K562 (cell line): ENCODE data around the gene KIF26B. TPM values are rescaled to one million over a fixed set of nuclear protein-coding genes. Genes with fewer than 3 reads are reported as not detected.

Source experiments
- ETV1 ChIP-seq: fragments of 450-650 bp; conservative IDR thresholded peaks from 2 replicates; pipeline ENCODE4 v1.6.1; 2016; ENCODE audit warnings: missing genetic modification characterization, control low read depth, low read depth, missing compliant biosample characterization
- GTF2A2 ChIP-seq: IDR thresholded peaks from 2 replicates; pipeline ENCODE4 v1.6.1; 2016; ENCODE audit warnings: mild to moderate bottlenecking, missing genetic modification characterization, missing compliant biosample characterization
- HOMEZ ChIP-seq: fragments of 250-450 bp; sonication (Bioruptor Pico); IDR thresholded peaks from 2 replicates; pipeline ENCODE4 v1.4.0; 2020; ENCODE audit warnings: mild to moderate bottlenecking, moderate library complexity
- HOXB6 ChIP-seq: fragments of 250-450 bp; sonication (Bioruptor Pico); IDR thresholded peaks from 2 replicates; pipeline ENCODE4 v1.5.1; 2022; ENCODE audit warnings: mild to moderate bottlenecking, borderline replicate concordance
- NFIX ChIP-seq: fragments of 250-450 bp; sonication (Bioruptor Pico); IDR thresholded peaks from 2 replicates; pipeline ENCODE4 v1.4.0; 2020; ENCODE audit warnings: low read depth, mild to moderate bottlenecking, moderate library complexity
- RBM17 ChIP-seq: fragments of 200-400 bp; formaldehyde crosslinking; IDR thresholded peaks from 2 replicates; pipeline ENCODE4 v1.6.1; 2017; ENCODE audit warnings: low read depth, mild to moderate bottlenecking, low read length, borderline replicate concordance
- SAP30 ChIP-seq: fragments of 200-600 bp; sonication (generic); IDR thresholded peaks from 2 replicates; pipeline ENCODE4 v1.6.1; 2012; ENCODE audit warnings: borderline replicate concordance, low read depth, mild to moderate bottlenecking, moderate library complexity, low read length, control low read depth, inconsistent platforms; ENCODE audit not compliant: insufficient read depth, poor library complexity, severe bottlenecking
- TRIM24 ChIP-seq, 2 experiments: fragments of 450-650 bp; IDR thresholded peaks; 2 replicates each; pipeline ENCODE4 v1.6.1; 2016
- TRIM25 ChIP-seq: fragments of 450-650 bp; IDR thresholded peaks from 2 replicates; pipeline ENCODE4 v1.7.0; 2016; ENCODE audit warnings: borderline replicate concordance
- ZKSCAN3 ChIP-seq: fragments of 250-450 bp; sonication (Bioruptor Pico); IDR thresholded peaks from 2 replicates; pipeline ENCODE4 v1.4.0; 2020
- ZNF668 ChIP-seq: fragments of 250-450 bp; sonication (Bioruptor Pico); IDR thresholded peaks from 2 replicates; pipeline ENCODE4 v1.8.0; 2022; ENCODE audit warnings: mild to moderate bottlenecking, inconsistent platforms
- polyA plus RNA-seq, 8 experiments: library from polyadenylated mRNA; depleted of rRNA in 4 of 8; stranded (reverse) in 5 of 8; unstranded in 3 of 8; fragments of >200 nt; fragmentation: Nextera tagmentation in 2 of 8; fragmentation: Illumina TruSeq in 1 of 8; extraction: Ambion mirVana in 2 of 8; extraction: Trizol in 1 of 8; gene quantifications; 2 replicates each; pipeline versions ENCODE4 v1.2.1 to v1.2.3, GENCODE V29; 2011 to 2014; ENCODE audit warnings: inconsistent platforms in 1 of 8, missing spikeins in 1 of 8
- total RNA-seq, 7 experiments: library from RNA; depleted of rRNA in 6 of 7; stranded (reverse); fragments of >200 nt in 6 of 7; fragmentation: Illumina TruSeq in 2 of 7; extraction: Trizol in 2 of 7; gene quantifications; 2 replicates each; pipeline versions ENCODE4 v1.2.1 to v1.2.3, GENCODE V29; 2011 to 2021; ENCODE audit warnings: low replicate concordance in 1 of 7
- TF ChIP-seq, protein P1 (sequence below): fragments of 200-600 bp; sonication (generic); IDR thresholded peaks from one replicate; pipeline ENCODE4 v1.6.1; 2012; ENCODE audit warnings: mild to moderate bottlenecking, low read depth, low read length, inconsistent platforms

The KIF26B gene
- total and polyA plus RNA-seq, 9 of the 15 experiments (the other 6 are each of a cell fraction or from before 2014, with no cell fraction given): 0.02 to 0.08 (median 0.03) TPM; not detected in 6

DNA sequence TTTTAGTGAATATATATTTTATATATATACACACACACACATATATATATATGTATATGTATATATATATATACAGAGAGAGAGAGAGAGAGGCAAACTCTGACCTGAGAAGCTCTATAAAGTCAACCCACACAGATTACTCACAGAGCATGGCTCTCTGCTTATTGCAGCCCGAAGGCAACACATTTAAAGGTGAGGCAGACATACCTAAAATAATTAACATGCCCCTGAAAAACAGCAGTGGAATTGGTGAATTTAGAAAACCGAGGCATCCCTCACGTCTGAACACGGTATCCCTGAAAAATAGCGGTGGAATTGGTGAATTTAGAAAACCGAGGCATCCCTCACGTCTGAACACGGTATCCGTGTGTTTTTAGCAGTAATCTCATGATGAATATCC lies 228.2 kb downstream of the KIF26B start (continued):
- TF ChIP-seq, protein P1, sequence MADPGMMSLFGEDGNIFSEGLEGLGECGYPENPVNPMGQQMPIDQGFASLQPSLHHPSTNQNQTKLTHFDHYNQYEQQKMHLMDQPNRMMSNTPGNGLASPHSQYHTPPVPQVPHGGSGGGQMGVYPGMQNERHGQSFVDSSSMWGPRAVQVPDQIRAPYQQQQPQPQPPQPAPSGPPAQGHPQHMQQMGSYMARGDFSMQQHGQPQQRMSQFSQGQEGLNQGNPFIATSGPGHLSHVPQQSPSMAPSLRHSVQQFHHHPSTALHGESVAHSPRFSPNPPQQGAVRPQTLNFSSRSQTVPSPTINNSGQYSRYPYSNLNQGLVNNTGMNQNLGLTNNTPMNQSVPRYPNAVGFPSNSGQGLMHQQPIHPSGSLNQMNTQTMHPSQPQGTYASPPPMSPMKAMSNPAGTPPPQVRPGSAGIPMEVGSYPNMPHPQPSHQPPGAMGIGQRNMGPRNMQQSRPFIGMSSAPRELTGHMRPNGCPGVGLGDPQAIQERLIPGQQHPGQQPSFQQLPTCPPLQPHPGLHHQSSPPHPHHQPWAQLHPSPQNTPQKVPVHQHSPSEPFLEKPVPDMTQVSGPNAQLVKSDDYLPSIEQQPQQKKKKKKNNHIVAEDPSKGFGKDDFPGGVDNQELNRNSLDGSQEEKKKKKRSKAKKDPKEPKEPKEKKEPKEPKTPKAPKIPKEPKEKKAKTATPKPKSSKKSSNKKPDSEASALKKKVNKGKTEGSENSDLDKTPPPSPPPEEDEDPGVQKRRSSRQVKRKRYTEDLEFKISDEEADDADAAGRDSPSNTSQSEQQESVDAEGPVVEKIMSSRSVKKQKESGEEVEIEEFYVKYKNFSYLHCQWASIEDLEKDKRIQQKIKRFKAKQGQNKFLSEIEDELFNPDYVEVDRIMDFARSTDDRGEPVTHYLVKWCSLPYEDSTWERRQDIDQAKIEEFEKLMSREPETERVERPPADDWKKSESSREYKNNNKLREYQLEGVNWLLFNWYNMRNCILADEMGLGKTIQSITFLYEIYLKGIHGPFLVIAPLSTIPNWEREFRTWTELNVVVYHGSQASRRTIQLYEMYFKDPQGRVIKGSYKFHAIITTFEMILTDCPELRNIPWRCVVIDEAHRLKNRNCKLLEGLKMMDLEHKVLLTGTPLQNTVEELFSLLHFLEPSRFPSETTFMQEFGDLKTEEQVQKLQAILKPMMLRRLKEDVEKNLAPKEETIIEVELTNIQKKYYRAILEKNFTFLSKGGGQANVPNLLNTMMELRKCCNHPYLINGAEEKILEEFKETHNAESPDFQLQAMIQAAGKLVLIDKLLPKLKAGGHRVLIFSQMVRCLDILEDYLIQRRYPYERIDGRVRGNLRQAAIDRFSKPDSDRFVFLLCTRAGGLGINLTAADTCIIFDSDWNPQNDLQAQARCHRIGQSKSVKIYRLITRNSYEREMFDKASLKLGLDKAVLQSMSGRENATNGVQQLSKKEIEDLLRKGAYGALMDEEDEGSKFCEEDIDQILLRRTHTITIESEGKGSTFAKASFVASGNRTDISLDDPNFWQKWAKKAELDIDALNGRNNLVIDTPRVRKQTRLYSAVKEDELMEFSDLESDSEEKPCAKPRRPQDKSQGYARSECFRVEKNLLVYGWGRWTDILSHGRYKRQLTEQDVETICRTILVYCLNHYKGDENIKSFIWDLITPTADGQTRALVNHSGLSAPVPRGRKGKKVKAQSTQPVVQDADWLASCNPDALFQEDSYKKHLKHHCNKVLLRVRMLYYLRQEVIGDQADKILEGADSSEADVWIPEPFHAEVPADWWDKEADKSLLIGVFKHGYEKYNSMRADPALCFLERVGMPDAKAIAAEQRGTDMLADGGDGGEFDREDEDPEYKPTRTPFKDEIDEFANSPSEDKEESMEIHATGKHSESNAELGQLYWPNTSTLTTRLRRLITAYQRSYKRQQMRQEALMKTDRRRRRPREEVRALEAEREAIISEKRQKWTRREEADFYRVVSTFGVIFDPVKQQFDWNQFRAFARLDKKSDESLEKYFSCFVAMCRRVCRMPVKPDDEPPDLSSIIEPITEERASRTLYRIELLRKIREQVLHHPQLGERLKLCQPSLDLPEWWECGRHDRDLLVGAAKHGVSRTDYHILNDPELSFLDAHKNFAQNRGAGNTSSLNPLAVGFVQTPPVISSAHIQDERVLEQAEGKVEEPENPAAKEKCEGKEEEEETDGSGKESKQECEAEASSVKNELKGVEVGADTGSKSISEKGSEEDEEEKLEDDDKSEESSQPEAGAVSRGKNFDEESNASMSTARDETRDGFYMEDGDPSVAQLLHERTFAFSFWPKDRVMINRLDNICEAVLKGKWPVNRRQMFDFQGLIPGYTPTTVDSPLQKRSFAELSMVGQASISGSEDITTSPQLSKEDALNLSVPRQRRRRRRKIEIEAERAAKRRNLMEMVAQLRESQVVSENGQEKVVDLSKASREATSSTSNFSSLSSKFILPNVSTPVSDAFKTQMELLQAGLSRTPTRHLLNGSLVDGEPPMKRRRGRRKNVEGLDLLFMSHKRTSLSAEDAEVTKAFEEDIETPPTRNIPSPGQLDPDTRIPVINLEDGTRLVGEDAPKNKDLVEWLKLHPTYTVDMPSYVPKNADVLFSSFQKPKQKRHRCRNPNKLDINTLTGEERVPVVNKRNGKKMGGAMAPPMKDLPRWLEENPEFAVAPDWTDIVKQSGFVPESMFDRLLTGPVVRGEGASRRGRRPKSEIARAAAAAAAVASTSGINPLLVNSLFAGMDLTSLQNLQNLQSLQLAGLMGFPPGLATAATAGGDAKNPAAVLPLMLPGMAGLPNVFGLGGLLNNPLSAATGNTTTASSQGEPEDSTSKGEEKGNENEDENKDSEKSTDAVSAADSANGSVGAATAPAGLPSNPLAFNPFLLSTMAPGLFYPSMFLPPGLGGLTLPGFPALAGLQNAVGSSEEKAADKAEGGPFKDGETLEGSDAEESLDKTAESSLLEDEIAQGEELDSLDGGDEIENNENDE: no peak
- no peak for TF ChIP-seq ETV1
- no peak for TF ChIP-seq SAP30
- no peak for TF ChIP-seq GTF2A2 (tag)
- no peak for TF ChIP-seq HOXB6 (CRISPR knock-in tag)
- TF ChIP-seq TRIM24 (IDR thresholded peaks at IDR 0.05): no peak
- TF ChIP-seq NFIX (CRISPR knock-in tag): no peak
- TF ChIP-seq ZNF668 (CRISPR knock-in tag): no peak
- no peak for TF ChIP-seq TRIM25
- no peak for TF ChIP-seq ZKSCAN3
- TF ChIP-seq HOMEZ (CRISPR knock-in tag): no peak
- TF ChIP-seq RBM17: no peak
